Muscle of arm (tissue), 12 donors: ENCODE measurements around the gene GPLD1. TPM values are rescaled to one million over a fixed set of nuclear protein-coding genes. Genes with fewer than 3 reads are reported as not detected.
"Not testable (repeated sequence)": the region's sequence is repeated elsewhere in the genome, so short reads cannot be mapped to it uniquely, and the experiment has no call there.

ENCODE experiments used
- DNase-seq: peaks from one replicate; pipeline ENCODE4 v3.0.0-alpha.2; 2013
- polyA plus RNA-seq, 12 donors: library from polyadenylated mRNA; unstranded; fragments of 120-200 nt; gene quantifications; one replicate each; pipeline ENCODE4 v1.2.1, GENCODE V29; 2013; ENCODE audit not compliant: insufficient read length in 12 of 12

GPLD1 gene
- polyA plus RNA-seq, 12 donors, result 1.4 to 3.5 (median 2.4) TPM; not detected in 2

DNA sequence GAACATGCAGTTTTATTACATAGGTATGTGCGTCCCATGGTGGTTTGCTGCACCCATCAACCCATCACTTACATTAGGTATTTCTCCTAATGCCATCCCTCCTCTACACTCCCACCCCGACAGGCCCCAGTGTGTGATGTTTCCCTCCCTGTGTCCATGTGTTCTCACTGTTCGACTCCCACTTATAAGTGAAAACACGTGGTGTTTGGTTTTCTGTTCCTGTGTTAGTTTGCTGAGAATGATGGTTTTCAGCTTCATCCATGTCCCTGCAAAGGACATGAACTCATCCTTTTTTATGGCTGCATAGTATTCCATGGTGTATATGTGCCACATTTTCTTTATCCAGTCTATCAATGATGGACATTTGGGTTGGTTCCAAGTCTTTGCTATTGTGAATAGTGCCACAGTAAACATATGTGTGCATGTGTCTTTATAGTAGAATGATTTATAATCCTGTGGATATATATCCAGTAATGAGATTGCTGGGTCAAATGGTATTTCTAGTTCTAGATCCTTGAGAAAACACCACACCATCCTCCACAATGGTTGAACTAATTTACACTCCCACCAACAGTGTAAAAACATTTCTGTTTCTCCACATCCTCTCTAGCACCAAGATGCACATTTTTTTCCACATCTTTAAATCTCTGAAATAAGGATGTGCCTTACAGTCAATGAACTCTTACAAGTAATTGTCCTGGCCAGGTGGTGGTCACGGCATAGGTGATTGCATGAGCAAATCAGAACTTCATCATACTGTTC lies 104.8 kb downstream of the GPLD1 start:
- DNase-seq, result not testable (repeated sequence)

DNA sequence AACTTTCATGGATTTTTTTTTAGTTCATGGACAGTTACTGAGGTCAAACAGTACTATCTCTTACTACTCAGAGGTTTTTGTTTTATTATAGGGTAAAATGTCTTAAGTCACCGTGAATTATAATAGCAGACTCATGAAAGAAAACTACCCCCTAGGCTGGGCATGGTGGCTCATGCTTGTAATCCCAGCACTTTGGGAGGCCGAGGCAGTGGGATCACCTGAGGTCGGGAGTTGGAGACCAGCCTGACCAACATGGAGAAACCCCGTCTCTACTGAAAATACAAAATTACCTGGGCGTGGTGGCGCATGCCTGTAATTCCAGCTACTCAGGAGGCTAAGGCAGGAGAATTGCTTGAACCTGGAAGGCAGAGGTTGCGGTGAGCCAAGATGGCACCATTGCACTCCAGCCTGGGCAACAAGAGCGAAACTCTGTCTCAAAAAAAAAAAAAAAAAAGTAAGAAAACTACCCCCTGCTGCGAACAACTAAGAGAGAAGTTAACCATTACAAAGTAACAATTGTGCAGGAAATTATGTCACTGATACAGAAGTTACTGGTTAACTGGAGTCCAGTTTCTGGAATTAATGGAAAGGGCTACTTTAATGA lies 106.4 kb downstream of the GPLD1 start:
- DNase-seq, result not testable (repeated sequence)

DNA sequence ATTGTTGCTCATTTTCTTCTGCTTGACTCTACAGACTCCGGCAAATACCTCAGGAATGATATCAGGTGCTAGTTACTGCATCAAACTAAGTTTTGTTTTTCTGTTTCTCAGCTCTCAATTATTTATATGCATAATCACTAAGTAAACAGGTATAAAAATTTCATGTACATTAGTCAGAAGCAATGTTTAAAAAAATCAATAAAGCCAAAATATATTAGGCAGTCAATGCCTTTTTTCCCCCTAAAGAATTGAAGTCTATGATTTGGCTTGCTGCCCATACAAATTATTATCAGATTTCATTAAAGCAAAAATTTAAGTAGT lies 107.2 kb downstream of the GPLD1 start:
- DNase-seq, result no peak

- DNase-seq, result no peak
Measured at GRCh38 chr6:24381476-24382219, 107.7 kb downstream of the GPLD1 start.

GRCh38 chr6:24378473-24379097 lies 110.8 kb downstream of the GPLD1 start:
- DNase-seq, result no peak

Other genes with a start within 250 kb of the GPLD1 start
- gene DCDC2, start 131.5 kb downstream of the GPLD1 start, polyA plus RNA-seq, result under 1 TPM in 10 of 12 donors, not detected in 2; 0.05 to 0.78 (median 0.18) TPM
- 10 to 100 TPM in 11 of 12 donors, not detected in 1; 13.0 to 27.3 (median 21.6) TPM for gene MRS2, start 86.6 kb downstream of the GPLD1 start, polyA plus RNA-seq
- gene ALDH5A1, start 5.4 kb upstream of the GPLD1 start, polyA plus RNA-seq, result 10 to 100 TPM in 5 of 12 donors, 1 to 10 TPM in 6, not detected in 1; 7.8 to 12.8 (median 9.9) TPM
- under 1 TPM in 10 of 12 donors, not detected in 2; 0.05 to 0.20 (median 0.13) TPM for gene KIAA0319, start 156.6 kb upstream of the GPLD1 start, polyA plus RNA-seq
- 10 to 100 TPM in 11 of 12 donors, not detected in 1; 23.6 to 60.3 (median 30.2) TPM for gene TDP2, start 177.3 kb upstream of the GPLD1 start, polyA plus RNA-seq
- 10 to 100 TPM in 11 of 12 donors, not detected in 1; 10.1 to 23.8 (median 18.8) TPM for gene ACOT13, start 177.5 kb upstream of the GPLD1 start, polyA plus RNA-seq
- gene C6orf62, start 229.6 kb upstream of the GPLD1 start, polyA plus RNA-seq, result 100 to 1,000 TPM in 4 of 12 donors, 10 to 100 TPM in 8; 64.5 to 204 (median 93.1) TPM